HepG2 (cell line): ENCODE measurements around the gene ZCWPW2. TPM values are rescaled to one million over a fixed set of nuclear protein-coding genes. Genes with fewer than 3 reads are reported as not detected.

Experiments
- ATAC-seq: fragments of 200-7000 bp; cut with Tn5 transposase; 3 replicates; pipeline ENCODE4 v1.9.1; 2020; ENCODE audit warnings: mild to moderate bottlenecking, moderate library complexity
- BruUV-seq: library from RNA; stranded (reverse); fragments of 400-500 nt; replicated peaks from 2 replicates; lab custom pipeline; 2021; lab: Mats Ljungman, UMichigan
- CTCF ChIA-PET: fragments of 300-600 bp; formaldehyde crosslinking; extraction: SDS; loops from one replicate; lab custom pipeline; 2021; ENCODE audit warnings: low total read pairs, inconsistent platforms, low intra/inter-chr PET ratio; lab: Yijun Ruan, JAX
- POLR2A ChIA-PET: fragments of 350-600 bp; sonication (Branson Sonifier 250); formaldehyde crosslinking; loops from one replicate; lab custom pipeline; 2020; ENCODE audit warnings: antibody characterized with exemption, inconsistent platforms; lab: Yijun Ruan, JAX
- DNase-seq: peaks from one replicate; pipeline ENCODE4 v3.0.0-alpha.2; 2015; ENCODE audit warnings: low spot score
- FAIRE-seq: peaks from 3 replicates; lab custom pipeline; 2011; peaks lifted over from hg19 to GRCh38; lab: Jason Lieb, UNC
- H2AFZ ChIP-seq: one replicate; pipeline ENCODE4 v1.6.1; 2011; ENCODE audit warnings: low read length, inconsistent platforms
- H3K27ac ChIP-seq: fragments of 300-600 bp; 3 replicates; pipeline ENCODE4 v1.8.0; 2011; ENCODE audit warnings: mixed run types, mild to moderate bottlenecking, mixed read lengths, low read length, inconsistent platforms; ENCODE audit not compliant: insufficient read depth; ENCODE audit errors: extremely low read length
- H3K27me3 ChIP-seq, 2 experiments: fragments of 200-600 bp in 1 of 2; 2 replicates in 1 of 2; 3 replicates in 1 of 2; pipeline versions ENCODE4 v1.6.0 to v1.8.0; 2011; ENCODE audit warnings: low read length in 2 of 2, mild to moderate bottlenecking in 2 of 2, moderate library complexity in 2 of 2, inconsistent platforms in 1 of 2; ENCODE audit not compliant: insufficient read depth in 2 of 2, control insufficient read depth in 1 of 2
- H3K36me3 ChIP-seq, 2 experiments: fragments of 200-600 bp in 1 of 2; replicated peaks in 1 of 2; 2 replicates in 1 of 2; 3 replicates in 1 of 2; pipeline versions ENCODE4 v1.5.1 to v1.8.0; 2011; ENCODE audit warnings: low read length in 2 of 2, inconsistent platforms in 1 of 2; ENCODE audit not compliant: insufficient read depth in 2 of 2, control insufficient read depth in 1 of 2
- H3K4me1 ChIP-seq: 2 replicates; pipeline ENCODE4 v1.5.1; 2012; ENCODE audit warnings: low read length, inconsistent platforms; ENCODE audit not compliant: insufficient read depth
- H3K4me2 ChIP-seq: 2 replicates; pipeline ENCODE4 v1.6.0; 2011; ENCODE audit warnings: low read depth, low read length, inconsistent platforms
- H3K4me3 ChIP-seq, 3 experiments: fragments of 200-600 bp in 1 of 3; sonication (generic), shearing (Covaris generic) in 1 of 3; replicated peaks in 1 of 3; 2 replicates each; pipeline ENCODE4 v1.5.1; 2011 to 2016; ENCODE audit warnings: low read length in 3 of 3, inconsistent platforms in 2 of 3, low read depth in 2 of 3, mild to moderate bottlenecking in 2 of 3, control low read depth in 1 of 3, mixed read lengths in 1 of 3; ENCODE audit not compliant: insufficient read depth in 1 of 3
- H3K79me2 ChIP-seq: one replicate; pipeline ENCODE4 v1.6.1; 2011; ENCODE audit warnings: low read length, inconsistent platforms; ENCODE audit not compliant: insufficient read depth
- H3K9ac ChIP-seq: 2 replicates; pipeline ENCODE4 v1.6.0; 2011; ENCODE audit warnings: mild to moderate bottlenecking, low read depth, low read length, inconsistent platforms; ENCODE audit not compliant: insufficient read depth
- H3K9me3 ChIP-seq: 2 replicates; pipeline ENCODE4 v1.5.1; 2012; ENCODE audit warnings: mild to moderate bottlenecking, low read length
- H4K20me1 ChIP-seq: 2 replicates; pipeline ENCODE4 v1.6.0; 2011; ENCODE audit warnings: inconsistent platforms, mild to moderate bottlenecking, low read length, moderate library complexity; ENCODE audit not compliant: insufficient read depth
- ARID5B ChIP-seq: IDR thresholded peaks from 2 replicates; pipeline ENCODE4 v1.4.0; 2020; ENCODE audit warnings: mild to moderate bottlenecking, missing genetic modification reagents
- ETV5 ChIP-seq: IDR thresholded peaks from 2 replicates; pipeline ENCODE4 v1.6.1; 2018; ENCODE audit warnings: missing biosample characterization, missing genetic modification reagents, inconsistent platforms, borderline replicate concordance
- FLYWCH1 ChIP-seq: sonication (generic); formaldehyde crosslinking; IDR thresholded peaks from 2 replicates; pipeline ENCODE4 v1.8.1; 2023; ENCODE audit warnings: mild to moderate bottlenecking, missing genetic modification reagents
- GRHL1 ChIP-seq: sonication (generic); formaldehyde crosslinking; conservative IDR thresholded peaks from 2 replicates; pipeline ENCODE4 v1.8.0; 2022; ENCODE audit warnings: missing genetic modification reagents
- MXD4 ChIP-seq: IDR thresholded peaks from 2 replicates; pipeline ENCODE4 v1.6.1; 2016; ENCODE audit warnings: mild to moderate bottlenecking, missing biosample characterization, missing genetic modification reagents
- NCOA2 ChIP-seq: sonication (generic); formaldehyde crosslinking; IDR thresholded peaks from 2 replicates; pipeline ENCODE4 v1.8.0; 2022; ENCODE audit warnings: inconsistent platforms
- STAT6 ChIP-seq: sonication (generic); formaldehyde crosslinking; IDR thresholded peaks from 2 replicates; pipeline ENCODE4 v1.4.0; 2020; ENCODE audit warnings: missing genetic modification reagents, mild to moderate bottlenecking, borderline replicate concordance
- TCF12 ChIP-seq, 2 experiments: fragments of 450-650 bp in 1 of 2; sonication (generic) in 1 of 2; formaldehyde crosslinking in 1 of 2; IDR thresholded peaks; 2 replicates each; pipeline versions ENCODE4 v1.6.1 to v1.8.0; 2017 to 2022; ENCODE audit warnings: antibody characterized with exemption in 1 of 2, mild to moderate bottlenecking in 1 of 2, missing genetic modification reagents in 1 of 2, moderate library complexity in 1 of 2
- TEF ChIP-seq: sonication (generic); formaldehyde crosslinking; IDR thresholded peaks from 2 replicates; pipeline ENCODE4 v1.5.0; 2020; ENCODE audit warnings: missing genetic modification reagents
- YEATS2 ChIP-seq: sonication (generic); formaldehyde crosslinking; IDR thresholded peaks from 2 replicates; pipeline ENCODE4 v1.4.0; 2020; ENCODE audit warnings: missing genetic modification reagents, borderline replicate concordance
- ZBTB8A ChIP-seq: sonication (generic); formaldehyde crosslinking; IDR thresholded peaks from 2 replicates; pipeline ENCODE4 v1.4.0; 2020; ENCODE audit warnings: mild to moderate bottlenecking, low read depth, missing genetic modification reagents, borderline replicate concordance
- ZNF564 ChIP-seq: sonication (generic); formaldehyde crosslinking; IDR thresholded peaks from 2 replicates; pipeline ENCODE4 v1.8.1; 2023; ENCODE audit warnings: mild to moderate bottlenecking, missing genetic modification reagents
- ZNF737 ChIP-seq: sonication (generic); formaldehyde crosslinking; IDR thresholded peaks from 2 replicates; pipeline ENCODE4 v1.5.0; 2020; ENCODE audit warnings: missing genetic modification reagents, mild to moderate bottlenecking, borderline replicate concordance
- ZNF768 ChIP-seq: sonication (generic); formaldehyde crosslinking; IDR thresholded peaks from 2 replicates; pipeline ENCODE4 v1.4.0; 2020; ENCODE audit warnings: missing genetic modification reagents
- ZSCAN22 ChIP-seq: sonication (generic); formaldehyde crosslinking; IDR thresholded peaks from 2 replicates; pipeline ENCODE4 v1.4.0; 2020; ENCODE audit warnings: mild to moderate bottlenecking, missing genetic modification reagents
- in situ Hi-C: cut with HindIII; loops from 2 replicates; pipeline ENCODE4 v1.10.0; 2017; ENCODE audit warnings: low pct_unique_long_range_greater_than_20kb; ENCODE audit not compliant: extremely low pct_ligation_motif_present
- intact Hi-C: fragments of 100-400 bp; cut with micrococcal nuclease; formaldehyde crosslinking; loops from one replicate; pipeline ENCODE4 v1.10.0; 2022; ENCODE audit not compliant: unreplicated experiment
- polyA plus RNA-seq, 8 experiments: library from polyadenylated mRNA; depleted of rRNA in 3 of 8; stranded (reverse) in 7 of 8; unstranded in 1 of 8; fragments of >200 nt; fragmentation: Illumina TruSeq in 4 of 8; extraction: Trizol in 4 of 8; gene quantifications; 2 replicates each; pipeline versions ENCODE4 v1.2.1 to v1.2.3, GENCODE V29; 2011 to 2016; ENCODE audit warnings: low read depth in 4 of 8, missing spikeins in 1 of 8, mixed read lengths in 1 of 8; ENCODE audit not compliant: insufficient read depth in 1 of 8
- total RNA-seq, 5 experiments: library from RNA; depleted of rRNA; stranded (reverse); fragments of >200 nt; fragmentation: Illumina TruSeq; extraction: Trizol; gene quantifications; 2 replicates each; pipeline ENCODE4 v1.2.3, GENCODE V29; 2016; ENCODE audit warnings: low read depth in 1 of 5

ZCWPW2 gene
- total and polyA plus RNA-seq, 2 of the 13 experiments (the other 11 are each of a cell fraction or from before 2014, with no cell fraction given): 0.17 to 0.53 TPM

GRCh38 chr3:28476764-28477163 is 128.2 kb downstream of the ZCWPW2 start (continued):
- no peak for TF ChIP-seq ARID5B (CRISPR knock-in tag)
- no peak for TF ChIP-seq ZNF768 (CRISPR knock-in tag)
- TF ChIP-seq NCOA2 (CRISPR knock-in tag): no peak
- TF ChIP-seq GRHL1 (CRISPR knock-in tag): no peak
- TF ChIP-seq ZSCAN22: no peak

- no TSS peak for BruUV-seq
- no peaks in the 10 kb centered on the region; a peak in 1 of 5 replicates for H3K27me3 ChIP-seq
- H4K20me1 ChIP-seq: no peaks in the 10 kb centered on the region
- CTCF ChIA-PET: no interaction called here
- no peaks in the 10 kb centered on the region for H3K36me3 ChIP-seq
- no peaks in the 10 kb centered on the region for H3K4me1 ChIP-seq
- intact Hi-C loops (no loop called here), in situ Hi-C loops (no loop called here)
- DNase-seq: no peak
- no peaks in the 10 kb centered on the region for H3K79me2 ChIP-seq
- no peaks in the 10 kb centered on the region for H3K9me3 ChIP-seq
- no peak overlapping the region for H3K9ac ChIP-seq
- no peak overlapping the region for H2AFZ ChIP-seq
- H3K27ac ChIP-seq: no peak overlapping the region
- H3K4me3 ChIP-seq: no peak overlapping the region
- no peak overlapping the region for H3K4me2 ChIP-seq
- no peak for ATAC-seq
- POLR2A ChIA-PET: no interaction called here
- no peak for FAIRE-seq
- TF ChIP-seq FLYWCH1 (CRISPR knock-in tag): no peak
- TF ChIP-seq ZBTB8A (CRISPR knock-in tag): no peak
- TF ChIP-seq MXD4 (CRISPR knock-in tag): no peak
- no peak for TF ChIP-seq ZNF564 (CRISPR knock-in tag)
- no peak for TF ChIP-seq ZNF737 (CRISPR knock-in tag)
- TF ChIP-seq STAT6: no peak
- TF ChIP-seq TEF (CRISPR knock-in tag): no peak
- no peak for TF ChIP-seq ETV5 (CRISPR knock-in tag)
- TF ChIP-seq TCF12 (IDR thresholded peaks at IDR 0.05): no peak
- TF ChIP-seq TCF12 (CRISPR knock-in tag; IDR thresholded peaks at IDR 0.05): no peak
- no peak for TF ChIP-seq YEATS2 (CRISPR knock-in tag)
These were observed 136.6 kb downstream of the ZCWPW2 start for GRCh38 chr3:28485164-28485563.
